Measurements from ENCODE around the gene MAP1LC3B2.

Gene MAP1LC3B2

GRCh38 chr12:116597886-116598285 is 38.7 kb downstream of the MAP1LC3B2 start:
- no peak for DNase-seq

- no peak for DNase-seq
Observed at GRCh38 chr12:116598311-116599284, 39.4 kb downstream of the MAP1LC3B2 start.

GRCh38 chr12:116599285-116600136 is 40.3 kb downstream of the MAP1LC3B2 start:
- DNase-seq = peak; percentile 62

GRCh38 chr12:116600959-116601918 is 42.1 kb downstream of the MAP1LC3B2 start:
- DNase-seq = no peak

- DNase-seq = peak; percentile 36
Observed at GRCh38 chr12:116601933-116602810, 43.0 kb downstream of the MAP1LC3B2 start.

GRCh38 chr12:116603546-116604177 is 44.5 kb downstream of the MAP1LC3B2 start:
- peak; percentile 64 for DNase-seq

GRCh38 chr12:116604178-116604895 is 45.2 kb downstream of the MAP1LC3B2 start:
- peak; percentile 76 for DNase-seq

GRCh38 chr12:116604951-116605641 is 45.9 kb downstream of the MAP1LC3B2 start:
- DNase-seq = peak; percentile 76

- DNase-seq = no peak
Observed at GRCh38 chr12:116606397-116606796, 47.2 kb downstream of the MAP1LC3B2 start.

GRCh38 chr12:116607039-116607438 is 47.9 kb downstream of the MAP1LC3B2 start:
- no peak for DNase-seq

GRCh38 chr12:116609319-116610114 is 50.3 kb downstream of the MAP1LC3B2 start:
- peak; percentile 35 for DNase-seq

GRCh38 chr12:116610971-116611541 is 51.9 kb downstream of the MAP1LC3B2 start:
- DNase-seq = no peak

- DNase-seq = no peak
Observed at GRCh38 chr12:116612436-116612835, 53.3 kb downstream of the MAP1LC3B2 start.

- peak; percentile 16 for DNase-seq
Observed at GRCh38 chr12:116613256-116613655, 54.1 kb downstream of the MAP1LC3B2 start.

- DNase-seq = peak; percentile 42
Observed at GRCh38 chr12:116614194-116614915, 55.2 kb downstream of the MAP1LC3B2 start.

- peak; percentile 90 for DNase-seq
Observed at GRCh38 chr12:116615141-116615861, 56.1 kb downstream of the MAP1LC3B2 start.
